HepG2 (cell line): Measurements from ENCODE around the gene VWA7. TPM values are rescaled to one million over a fixed set of nuclear protein-coding genes. Genes with fewer than 3 reads are reported as not detected.

ENCODE experiments used
- CBX5 ChIP-seq: sonication (generic); formaldehyde crosslinking; IDR thresholded peaks from 2 replicates; pipeline ENCODE4 v1.4.0; 2020; ENCODE audit warnings: missing genetic modification reagents, borderline replicate concordance
- FOXK2 ChIP-seq: fragments of 450-650 bp; IDR thresholded peaks from 2 replicates; pipeline ENCODE4 v1.6.1; 2016
- MAX ChIP-seq: IDR thresholded peaks from 2 replicates; pipeline ENCODE4 v1.6.1; 2012; ENCODE audit warnings: inconsistent platforms
- MLX ChIP-seq: IDR thresholded peaks from 2 replicates; pipeline ENCODE4 v1.6.1; 2016
- NR2F2 ChIP-seq: IDR thresholded peaks from 2 replicates; pipeline ENCODE4 v1.6.1; 2012; ENCODE audit warnings: low read depth, inconsistent platforms, borderline replicate concordance
- PAXIP1 ChIP-seq: sonication (generic); formaldehyde crosslinking; conservative IDR thresholded peaks from 2 replicates; pipeline ENCODE4 v1.4.0; 2020; ENCODE audit warnings: mild to moderate bottlenecking, missing genetic modification reagents, moderate library complexity
- STAT5B ChIP-seq: sonication (generic); formaldehyde crosslinking; IDR thresholded peaks from 2 replicates; pipeline ENCODE4 v1.4.0; 2020; ENCODE audit warnings: missing genetic modification reagents
- THAP7 ChIP-seq: sonication (generic); formaldehyde crosslinking; IDR thresholded peaks from 2 replicates; pipeline ENCODE4 v1.8.1; 2023; ENCODE audit warnings: mild to moderate bottlenecking, missing genetic modification reagents
- ZBTB34 ChIP-seq: sonication (generic); formaldehyde crosslinking; IDR thresholded peaks from 2 replicates; pipeline ENCODE4 v1.8.0; 2022; ENCODE audit warnings: mild to moderate bottlenecking, missing genetic modification reagents
- ZBTB7A ChIP-seq: sonication (generic); formaldehyde crosslinking; IDR thresholded peaks from 2 replicates; pipeline ENCODE4 v1.8.0; 2022; ENCODE audit warnings: mild to moderate bottlenecking, missing genetic modification reagents
- ZFP90 ChIP-seq: sonication (generic); formaldehyde crosslinking; IDR thresholded peaks from 2 replicates; pipeline ENCODE4 v1.8.0; 2022; ENCODE audit warnings: missing genetic modification reagents, mild to moderate bottlenecking, inconsistent platforms, borderline replicate concordance
- ZHX2 ChIP-seq, 2 experiments: sonication (generic) in 1 of 2; formaldehyde crosslinking in 1 of 2; IDR thresholded peaks; 2 replicates each; pipeline versions ENCODE4 v1.6.1 to v1.9.0; 2014 to 2022; ENCODE audit warnings: antibody characterized with exemption in 1 of 2, borderline replicate concordance in 1 of 2, inconsistent platforms in 1 of 2, low read depth in 1 of 2, missing genetic modification reagents in 1 of 2
- ZNF263 ChIP-seq: sonication (generic); formaldehyde crosslinking; IDR thresholded peaks from 2 replicates; pipeline ENCODE4 v1.4.0; 2020; ENCODE audit warnings: missing genetic modification reagents
- ZNF441 ChIP-seq: sonication (generic); formaldehyde crosslinking; IDR thresholded peaks from 2 replicates; pipeline ENCODE4 v1.7.0; 2021; ENCODE audit warnings: missing genetic modification reagents, borderline replicate concordance
- ZNF83 ChIP-seq: sonication (generic); formaldehyde crosslinking; IDR thresholded peaks from 2 replicates; pipeline ENCODE4 v1.4.0; 2020; ENCODE audit warnings: missing genetic modification reagents, mild to moderate bottlenecking, borderline replicate concordance
- ZSCAN25 ChIP-seq: sonication (generic); formaldehyde crosslinking; IDR thresholded peaks from 2 replicates; pipeline ENCODE4 v1.8.0; 2022; ENCODE audit warnings: mild to moderate bottlenecking, missing genetic modification reagents
- polyA plus RNA-seq, 8 experiments: library from polyadenylated mRNA; depleted of rRNA in 3 of 8; stranded (reverse) in 7 of 8; unstranded in 1 of 8; fragments of >200 nt; fragmentation: Illumina TruSeq in 4 of 8; extraction: Trizol in 4 of 8; gene quantifications; 2 replicates each; pipeline versions ENCODE4 v1.2.1 to v1.2.3, GENCODE V29; 2011 to 2016; ENCODE audit warnings: low read depth in 4 of 8, missing spikeins in 1 of 8, mixed read lengths in 1 of 8; ENCODE audit not compliant: insufficient read depth in 1 of 8
- total RNA-seq, 5 experiments: library from RNA; depleted of rRNA; stranded (reverse); fragments of >200 nt; fragmentation: Illumina TruSeq; extraction: Trizol; gene quantifications; 2 replicates each; pipeline ENCODE4 v1.2.3, GENCODE V29; 2016; ENCODE audit warnings: low read depth in 1 of 5

The VWA7 gene
- total and polyA plus RNA-seq, 2 of the 13 experiments (the other 11 are each of a cell fraction or from before 2014, with no cell fraction given), result 0.86 to 3.3 TPM

GRCh38 chr6:31776989-31777666, at the start of gene VWA7 (continued):
- TF ChIP-seq ZHX2 (IDR thresholded peaks at IDR 0.05; ENCODE audit: low read depth), result peak; percentile 65; the same call in 1 of the 2 replicates
- no peak for TF ChIP-seq ZHX2 (CRISPR knock-in tag; IDR thresholded peaks at IDR 0.05; ENCODE audit: borderline replicate concordance)
- TF ChIP-seq STAT5B (CRISPR knock-in tag), result no peak
- peak; percentile 90; the same call in 1 of the 2 replicates for TF ChIP-seq CBX5 (CRISPR knock-in tag)
- TF ChIP-seq MLX (CRISPR knock-in tag), result peak; percentile 75
- TF ChIP-seq ZBTB34 (CRISPR knock-in tag), result no peak
- 0 out of 2 replicates have a peak, but pooled peaks have one; percentile 47 for TF ChIP-seq ZNF441
- peak; percentile 79 for TF ChIP-seq THAP7
- TF ChIP-seq NR2F2, result peak; percentile 65; the same call in 1 of the 2 replicates
- peak; percentile 64; the same call in 1 of the 2 replicates for TF ChIP-seq MAX
- TF ChIP-seq PAXIP1 (CRISPR knock-in tag), result peak; percentile 88
- peak; percentile 87 for TF ChIP-seq ZSCAN25 (CRISPR knock-in tag)
- TF ChIP-seq ZBTB7A (CRISPR knock-in tag), result peak; percentile 64; the same call in 1 of the 2 replicates
- no peak for TF ChIP-seq FOXK2
- TF ChIP-seq ZNF263, result peak; percentile 83
- TF ChIP-seq ZFP90 (CRISPR knock-in tag), result peak; percentile 21; the same call in 1 of the 2 replicates
- 0 out of 2 replicates have a peak, but pooled peaks have one; percentile 71 for TF ChIP-seq ZNF83 (CRISPR knock-in tag)
